GM19372 (cell line): Measurements from ENCODE around the gene ITGA11.

Source experiments
- ATAC-seq: cut with Tn5 transposase; IDR thresholded peaks from one replicate; pipeline ENCODE4 v1.9.1; 2021; ENCODE audit warnings: mild to moderate bottlenecking, low read depth, moderate library complexity; ENCODE audit not compliant: unreplicated experiment

The ITGA11 gene

DNA sequence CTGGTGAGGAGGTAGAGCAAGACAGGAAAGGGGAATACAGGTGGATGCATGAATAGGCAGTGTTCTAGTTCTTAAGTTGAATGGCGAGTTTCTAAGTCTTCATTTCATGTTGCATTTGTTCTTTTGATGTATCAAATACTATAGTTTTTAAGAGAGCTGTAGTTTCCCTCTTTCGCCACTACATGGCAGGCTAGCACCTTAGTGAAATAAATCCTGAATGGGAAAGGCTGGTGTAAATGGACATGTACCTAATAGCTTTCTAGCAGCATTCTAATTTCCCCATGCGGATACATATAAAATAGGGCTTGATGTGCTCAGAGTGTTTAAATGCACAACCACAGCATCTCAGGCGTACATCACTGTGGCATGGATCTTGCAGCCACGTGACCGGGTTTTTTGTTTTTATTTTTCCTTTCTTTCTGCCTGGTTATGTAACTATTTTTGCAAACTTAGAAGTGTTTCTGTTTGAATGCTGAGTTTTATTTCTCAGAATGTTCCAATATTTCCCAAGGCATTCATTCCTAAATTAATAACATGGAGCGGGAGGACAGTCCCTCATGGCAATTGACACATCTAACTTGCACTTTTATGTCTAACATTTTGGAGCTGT lies 178.9 kb downstream of the ITGA11 start:
- no peak for ATAC-seq

DNA sequence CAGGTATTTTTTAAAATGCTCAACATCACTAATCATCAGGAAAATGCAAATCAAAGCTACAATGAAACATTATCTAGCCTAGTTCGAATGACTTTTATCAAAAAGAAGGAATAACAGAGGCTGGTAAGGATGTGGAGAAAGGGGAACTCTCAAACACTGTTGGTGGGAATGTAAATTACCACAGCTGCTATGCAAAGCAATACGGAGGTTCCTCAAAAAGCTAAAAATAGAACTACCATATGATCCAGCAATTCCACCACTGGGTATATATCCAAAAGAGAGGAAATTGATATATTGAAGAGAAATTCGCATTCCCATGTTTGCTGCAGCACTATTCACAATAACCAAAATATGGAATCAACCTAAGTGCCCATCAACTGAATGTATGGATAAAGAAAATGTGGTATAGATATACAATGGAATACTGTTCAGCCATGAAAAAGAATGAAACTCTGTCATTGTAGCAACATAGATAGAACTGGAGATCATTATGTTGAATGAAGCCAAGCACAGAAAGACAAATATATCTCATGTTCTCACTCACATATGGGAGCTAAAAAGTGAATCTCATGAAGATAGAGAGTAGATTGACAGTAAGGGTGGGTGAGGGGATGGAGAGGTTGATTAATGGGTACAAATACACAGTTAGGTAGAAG lies 182.8 kb downstream of the ITGA11 start:
- no peak for ATAC-seq
